Activated T-cell treated with anti-CD3 and anti-CD28 coated beads for 24 hours (primary cell): Measurements from ENCODE around the gene ADAM23.

Experiments used
- DNase-seq: peaks from one replicate; pipeline ENCODE4 v3.0.0-alpha.2; 2020; ENCODE audit warnings: low read depth

Gene ADAM23

GRCh38 chr2:206569470-206569869 is 126.1 kb downstream of the ADAM23 start:
- DNase-seq, result no peak

GRCh38 chr2:206570199-206570598 is 126.9 kb downstream of the ADAM23 start:
- no peak for DNase-seq

GRCh38 chr2:206572725-206573124 is 129.4 kb downstream of the ADAM23 start:
- no peak for DNase-seq

GRCh38 chr2:206573793-206574192 is 130.5 kb downstream of the ADAM23 start:
- DNase-seq, result no peak

- no peak for DNase-seq
These were observed 141.2 kb downstream of the ADAM23 start for GRCh38 chr2:206584323-206585116.

GRCh38 chr2:206585335-206585734 is 142.0 kb downstream of the ADAM23 start:
- no peak for DNase-seq

GRCh38 chr2:206586609-206587008 is 143.3 kb downstream of the ADAM23 start:
- DNase-seq, result no peak

GRCh38 chr2:206597717-206598218 is 154.4 kb downstream of the ADAM23 start:
- no peak for DNase-seq

GRCh38 chr2:206603243-206603642 is 159.9 kb downstream of the ADAM23 start:
- no peak for DNase-seq

GRCh38 chr2:206610451-206610850 is 167.1 kb downstream of the ADAM23 start:
- DNase-seq, result no peak

- DNase-seq, result no peak
These were observed 167.9 kb downstream of the ADAM23 start for GRCh38 chr2:206611191-206611590.

GRCh38 chr2:206611736-206612135 is 168.4 kb downstream of the ADAM23 start:
- DNase-seq, result no peak

- no peak for DNase-seq
These were observed 171.5 kb downstream of the ADAM23 start for GRCh38 chr2:206614811-206615210.

GRCh38 chr2:206615417-206616089 is 172.2 kb downstream of the ADAM23 start:
- no peak for DNase-seq

- DNase-seq, result no peak
These were observed 172.8 kb downstream of the ADAM23 start for GRCh38 chr2:206616151-206616550.

- no peak for DNase-seq
These were observed 175.7 kb downstream of the ADAM23 start for GRCh38 chr2:206619011-206619410.

GRCh38 chr2:206626108-206626507 is 182.8 kb downstream of the ADAM23 start:
- DNase-seq, result no peak

GRCh38 chr2:206627632-206628031 is 184.3 kb downstream of the ADAM23 start:
- no peak for DNase-seq

GRCh38 chr2:206631340-206631739 is 188.0 kb downstream of the ADAM23 start:
- DNase-seq, result no peak

- DNase-seq, result no peak
These were observed 191.7 kb downstream of the ADAM23 start for GRCh38 chr2:206635015-206635414.

GRCh38 chr2:206639636-206640035 is 196.3 kb downstream of the ADAM23 start:
- DNase-seq, result no peak

GRCh38 chr2:206641226-206641625 is 197.9 kb downstream of the ADAM23 start:
- no peak for DNase-seq
